SH-SY5Y (cell line): Measurements from ENCODE around the gene PROM2.

Experiments
- GATA2 ChIP-seq: IDR thresholded peaks from 2 replicates; pipeline ENCODE4 v1.6.1; 2011; ENCODE audit warnings: mild to moderate bottlenecking, low read depth, low read length
- GATA3 ChIP-seq: IDR thresholded peaks from 2 replicates; pipeline ENCODE4 v1.6.1; 2011; ENCODE audit warnings: low read depth, mild to moderate bottlenecking, low read length, moderate library complexity

DNA sequence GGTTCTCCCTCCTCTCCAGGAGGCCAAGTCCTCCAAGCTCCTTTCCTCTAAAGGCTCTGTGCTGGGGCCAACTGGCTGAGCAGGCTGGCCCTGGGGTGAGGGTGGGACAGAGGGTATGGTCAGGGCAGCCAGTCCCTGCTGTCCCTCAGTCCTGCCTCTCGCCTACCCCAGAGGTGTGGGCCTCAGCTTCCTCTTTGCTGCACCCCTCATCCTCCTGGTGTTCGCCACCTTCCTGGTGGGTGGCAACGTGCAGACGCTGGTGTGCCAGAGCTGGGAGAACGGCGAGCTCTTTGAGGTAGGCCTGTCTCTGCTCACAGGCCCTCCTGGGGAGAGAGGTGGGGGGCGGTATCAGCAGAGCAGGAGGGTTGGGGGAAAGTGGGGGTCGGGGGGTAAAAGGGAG, 6.8 kb downstream of the PROM2 start:
- TF ChIP-seq GATA2 (no peak), GATA3 (no peak)
